ENCODE measurements around the gene UCN2.

- no peak for TF ChIP-seq CTCF (conservative IDR thresholded peaks at IDR 0.05; ENCODE audit: low read length)
- no peak for TF ChIP-seq EZH2phosphoT487 (IDR thresholded peaks at IDR 0.05; ENCODE audit: borderline replicate concordance, low read depth, low read length)
Observed at GRCh38 chr3:48597408-48597800, 33.8 kb upstream of the UCN2 start.

All from OCI-LY7 (cell line).